ENCODE measurements around the gene CD83. TPM values are rescaled to one million over a fixed set of nuclear protein-coding genes. Genes with fewer than 3 reads are reported as not detected.
"Not testable (repeated sequence)": the region's sequence is repeated elsewhere in the genome, so short reads cannot be mapped to it uniquely, and the experiment has no call there.

Gene CD83
- total RNA-seq, 4 donors from 2014 or later = 2.0 to 16.9 (median 7.9) TPM

DNA sequence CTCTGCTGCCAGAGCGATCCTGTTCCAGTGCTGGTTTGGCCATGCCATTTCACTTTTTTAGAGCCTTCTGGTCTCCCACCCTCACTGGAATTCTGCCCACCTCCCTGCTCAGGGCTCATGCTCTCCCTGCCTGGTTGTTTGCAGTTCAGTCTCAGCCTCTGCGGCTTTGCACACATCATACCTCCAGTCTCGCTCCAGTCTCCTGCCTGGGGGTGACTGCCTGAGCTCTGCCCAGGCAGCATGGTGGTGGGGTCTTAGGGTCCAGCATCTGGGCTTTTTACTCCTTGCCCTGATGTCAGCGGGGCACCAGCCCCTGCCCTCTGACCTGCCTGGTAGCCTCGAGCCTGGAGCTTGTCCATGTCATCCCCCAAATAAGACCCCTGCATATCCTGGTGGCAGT, 30.9 kb downstream of the CD83 start:
- Histone ChIP-seq H3K4me1 (no peaks in the 10 kb centered on the region), H3K36me3 (no peaks in the 10 kb centered on the region), H3K27me3 (no peaks in the 10 kb centered on the region), H3K4me3 (no peak overlapping the region), H3K27ac (no peak overlapping the region), H3K9me3 (no peaks in the 10 kb centered on the region)
- intact Hi-C loops (cut with DNase I; ENCODE audit: low total_unique reads) = loop anchor here (10.0 kb wide), 1 partner anchor 244 kb away; no protein-coding TSS in a partner anchor
- TF ChIP-seq, protein P1, sequence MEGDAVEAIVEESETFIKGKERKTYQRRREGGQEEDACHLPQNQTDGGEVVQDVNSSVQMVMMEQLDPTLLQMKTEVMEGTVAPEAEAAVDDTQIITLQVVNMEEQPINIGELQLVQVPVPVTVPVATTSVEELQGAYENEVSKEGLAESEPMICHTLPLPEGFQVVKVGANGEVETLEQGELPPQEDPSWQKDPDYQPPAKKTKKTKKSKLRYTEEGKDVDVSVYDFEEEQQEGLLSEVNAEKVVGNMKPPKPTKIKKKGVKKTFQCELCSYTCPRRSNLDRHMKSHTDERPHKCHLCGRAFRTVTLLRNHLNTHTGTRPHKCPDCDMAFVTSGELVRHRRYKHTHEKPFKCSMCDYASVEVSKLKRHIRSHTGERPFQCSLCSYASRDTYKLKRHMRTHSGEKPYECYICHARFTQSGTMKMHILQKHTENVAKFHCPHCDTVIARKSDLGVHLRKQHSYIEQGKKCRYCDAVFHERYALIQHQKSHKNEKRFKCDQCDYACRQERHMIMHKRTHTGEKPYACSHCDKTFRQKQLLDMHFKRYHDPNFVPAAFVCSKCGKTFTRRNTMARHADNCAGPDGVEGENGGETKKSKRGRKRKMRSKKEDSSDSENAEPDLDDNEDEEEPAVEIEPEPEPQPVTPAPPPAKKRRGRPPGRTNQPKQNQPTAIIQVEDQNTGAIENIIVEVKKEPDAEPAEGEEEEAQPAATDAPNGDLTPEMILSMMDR (IDR thresholded peaks at IDR 0.05) = no peak
- no peak for TF ChIP-seq POLR2A (IDR thresholded peaks at IDR 0.05)
- DNase-seq = no peak

DNA sequence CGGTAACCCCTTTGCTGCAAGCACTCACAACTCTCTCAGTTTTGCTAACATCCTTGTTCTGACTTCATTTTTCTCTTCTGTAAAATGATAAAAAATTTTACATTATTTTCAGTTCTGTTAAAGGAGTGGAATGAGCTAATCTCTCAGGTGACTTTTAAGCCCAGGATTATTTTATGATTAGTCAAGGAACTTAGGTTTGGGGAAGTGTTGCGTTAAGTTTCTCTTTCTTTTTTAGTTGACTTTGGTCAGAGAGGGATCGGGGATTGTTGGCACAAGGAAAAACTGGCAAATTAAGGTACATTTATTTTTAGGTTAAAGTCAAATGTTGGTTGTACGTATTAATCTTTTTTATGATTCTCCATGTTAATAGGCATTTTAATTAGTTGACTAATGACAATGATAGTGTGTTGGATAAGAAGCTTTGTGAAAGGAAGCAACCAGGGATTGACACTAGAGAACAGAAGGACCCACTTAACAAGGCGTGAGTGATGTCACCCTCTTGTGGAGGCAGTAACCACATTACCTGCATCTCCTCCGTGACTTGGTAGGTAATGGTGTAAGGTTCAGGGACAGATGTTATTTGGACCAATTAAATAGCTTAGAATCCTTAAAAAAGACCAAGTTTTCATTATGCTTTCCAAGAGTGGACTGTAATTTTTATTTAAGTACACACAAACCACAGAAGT, 31.6 kb downstream of the CD83 start:
- Histone ChIP-seq H3K9me3 (no peaks in the 10 kb centered on the region), H3K27ac (no peak overlapping the region), H3K4me3 (no peak overlapping the region), H3K36me3 (no peaks in the 10 kb centered on the region), H3K27me3 (no peaks in the 10 kb centered on the region), H3K4me1 (no peaks in the 10 kb centered on the region)
- DNase-seq = no peak
- no peak for TF ChIP-seq POLR2A (IDR thresholded peaks at IDR 0.05)
- TF ChIP-seq, protein P1 (IDR thresholded peaks at IDR 0.05) = no peak
- intact Hi-C loops (cut with DNase I; ENCODE audit: low total_unique reads) = loop anchor here (10.0 kb wide), 1 partner anchor 244 kb away; no protein-coding TSS in a partner anchor

GRCh38 chr6:14149739-14150130, 32.2 kb downstream of the CD83 start:
- H3K36me3 ChIP-seq = no peaks in the 10 kb centered on the region
- DNase-seq = no peak
- H3K27me3 ChIP-seq = no peaks in the 10 kb centered on the region
- H3K9me3 ChIP-seq = no peaks in the 10 kb centered on the region
- no peak overlapping the region for H3K27ac ChIP-seq
- H3K4me1 ChIP-seq = no peaks in the 10 kb centered on the region
- intact Hi-C loops (cut with DNase I; ENCODE audit: low total_unique reads) = loop anchor here (10.0 kb wide), 1 partner anchor 245 kb away; no protein-coding TSS in a partner anchor
- no peak for TF ChIP-seq POLR2A (IDR thresholded peaks at IDR 0.05)
- TF ChIP-seq, protein P1 (IDR thresholded peaks at IDR 0.05) = no peak
- no peak overlapping the region for H3K4me3 ChIP-seq

GRCh38 chr6:14151300-14151699, 33.7 kb downstream of the CD83 start:
- H3K9me3 ChIP-seq; H3K4me3 ChIP-seq; H3K27ac ChIP-seq; H3K36me3 ChIP-seq; intact Hi-C loops (cut with DNase I; ENCODE audit: low total_unique reads); H3K27me3 ChIP-seq; DNase-seq; H3K4me1 ChIP-seq: not testable (repeated sequence)

- no peaks in the 10 kb centered on the region for H3K9me3 ChIP-seq
- intact Hi-C loops (cut with DNase I; ENCODE audit: low total_unique reads) = no loop called here
Measured at GRCh38 chr6:14151773-14152172, 34.2 kb downstream of the CD83 start.

More at GRCh38 chr6:14151773-14152172, 34.2 kb downstream of the CD83 start:
- H3K27ac ChIP-seq = no peak overlapping the region
- no peaks in the 10 kb centered on the region for H3K36me3 ChIP-seq
- DNase-seq = no peak
- no peaks in the 10 kb centered on the region for H3K27me3 ChIP-seq
- no peak for TF ChIP-seq POLR2A (IDR thresholded peaks at IDR 0.05)
- TF ChIP-seq, protein P1 (IDR thresholded peaks at IDR 0.05) = no peak
- H3K4me3 ChIP-seq = no peak overlapping the region
- H3K4me1 ChIP-seq = no peaks in the 10 kb centered on the region

Measured in uterus (tissue), 4 donors.